Peyer's patch (tissue), 4 donors: Measurements from ENCODE around the gene COMMD2.

Experiments
- CTCF ChIP-seq, 6 experiments: fragments of 450-650 bp in 4 of 6; fragments of 200-600 bp in 2 of 6; sonication (generic) in 1 of 6; IDR thresholded peaks; one replicate each; pipeline ENCODE4 v1.5.1; 2017 to 2019; ENCODE audit warnings: antibody characterized with exemption in 6 of 6, mild to moderate bottlenecking in 3 of 6, moderate library complexity in 1 of 6
- POLR2A ChIP-seq, 2 donors: fragments of 450-650 bp; IDR thresholded peaks; one replicate each; pipeline ENCODE4 v1.5.1; 2017; ENCODE audit warnings: antibody characterized with exemption in 2 of 2, mild to moderate bottlenecking in 2 of 2, moderate library complexity in 2 of 2

- no peak for TF ChIP-seq CTCF (IDR thresholded peaks at IDR 0.05)
- TF ChIP-seq POLR2A (IDR thresholded peaks at IDR 0.05), result no peak
Measured at GRCh38 chr3:149790698-149791097, 38.4 kb upstream of the COMMD2 start.
